Stomach (tissue), 4 donors: ENCODE measurements around the gene JAKMIP2.

ENCODE experiments used
- EP300 ChIP-seq: sonication (generic); formaldehyde crosslinking; IDR thresholded peaks from one replicate; pipeline ENCODE4 v1.6.1; 2017; ENCODE audit warnings: antibody characterized with exemption
- POLR2A ChIP-seq, 4 donors: fragments of 450-650 bp; IDR thresholded peaks; one replicate each; pipeline ENCODE4 v1.6.1; 2016; ENCODE audit warnings: antibody characterized with exemption in 4 of 4, control low read depth in 2 of 4, mild to moderate bottlenecking in 1 of 4, moderate library complexity in 1 of 4
- POLR2AphosphoS5 ChIP-seq, 3 donors: sonication (generic); formaldehyde crosslinking; IDR thresholded peaks; one replicate each; pipeline ENCODE4 v1.6.1; 2016; ENCODE audit warnings: antibody characterized with exemption in 3 of 3

DNA sequence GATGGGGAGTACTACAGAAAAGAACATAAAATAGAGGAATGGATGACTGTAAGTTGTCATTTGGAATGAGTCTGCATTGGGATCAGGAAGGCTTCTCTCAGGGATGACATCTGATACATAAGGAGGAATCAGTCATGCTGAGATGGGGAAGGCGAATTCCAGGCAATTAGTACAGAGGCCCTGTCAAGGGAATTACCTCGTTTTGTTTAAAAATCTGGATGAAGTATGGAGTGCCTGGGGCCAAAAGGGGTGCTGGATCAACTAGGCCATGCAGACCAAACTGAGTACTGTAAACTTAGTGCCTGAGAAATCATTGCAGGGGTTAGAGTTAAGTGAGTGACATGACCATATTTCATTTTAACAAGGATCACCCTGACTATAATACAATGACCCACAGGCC is 30.5 kb downstream of the JAKMIP2 start:
- no peak for TF ChIP-seq POLR2A (IDR thresholded peaks at IDR 0.05)
- TF ChIP-seq POLR2AphosphoS5 (IDR thresholded peaks at IDR 0.05), result no peak
- no peak for TF ChIP-seq EP300
